NOMO-1 treated with DMSO at 0.1 percent for 48 hours (cell line): ENCODE results near the gene HIVEP1.
"Not testable (repeated sequence)": the region's sequence is repeated elsewhere in the genome, so short reads cannot be mapped to it uniquely, and the experiment has no call there.

Experiments
- DNase-seq: peaks from one replicate; lab custom pipeline; 2025; ENCODE audit not compliant: unreplicated experiment; lab: John Stamatoyannopoulos, UW

The HIVEP1 gene

GRCh38 chr6:12082368-12082767, 70.3 kb downstream of the HIVEP1 start:
- no peak for DNase-seq

- no peak for DNase-seq
These were observed 71.2 kb downstream of the HIVEP1 start for GRCh38 chr6:12083302-12083701.

- no peak for DNase-seq
These were observed 71.7 kb downstream of the HIVEP1 start for GRCh38 chr6:12083763-12084162.

- no peak for DNase-seq
These were observed 72.6 kb downstream of the HIVEP1 start for GRCh38 chr6:12084681-12085080.

DNA sequence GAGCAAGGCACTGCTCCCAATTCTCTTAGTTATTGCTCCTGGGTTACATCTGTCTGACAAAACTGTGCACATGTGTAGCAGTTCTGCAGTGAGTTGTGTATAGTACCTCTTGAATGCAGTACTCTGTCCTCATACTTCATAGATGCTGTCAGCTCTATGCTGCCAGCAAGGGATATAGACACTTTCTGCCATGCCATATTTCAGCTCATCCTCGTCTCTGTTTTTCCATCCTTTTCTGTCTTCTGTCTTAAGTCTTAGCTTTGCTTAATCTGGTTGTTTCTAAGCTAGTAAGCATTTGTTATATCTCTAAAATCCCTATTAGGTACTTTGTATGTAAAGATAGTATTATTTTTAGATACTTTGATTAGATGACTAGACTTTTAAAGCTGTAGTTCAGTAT, 76.4 kb downstream of the HIVEP1 start:
- DNase-seq, result no peak

GRCh38 chr6:12090714-12091113, 78.6 kb downstream of the HIVEP1 start:
- DNase-seq, result peak; percentile 15

DNA sequence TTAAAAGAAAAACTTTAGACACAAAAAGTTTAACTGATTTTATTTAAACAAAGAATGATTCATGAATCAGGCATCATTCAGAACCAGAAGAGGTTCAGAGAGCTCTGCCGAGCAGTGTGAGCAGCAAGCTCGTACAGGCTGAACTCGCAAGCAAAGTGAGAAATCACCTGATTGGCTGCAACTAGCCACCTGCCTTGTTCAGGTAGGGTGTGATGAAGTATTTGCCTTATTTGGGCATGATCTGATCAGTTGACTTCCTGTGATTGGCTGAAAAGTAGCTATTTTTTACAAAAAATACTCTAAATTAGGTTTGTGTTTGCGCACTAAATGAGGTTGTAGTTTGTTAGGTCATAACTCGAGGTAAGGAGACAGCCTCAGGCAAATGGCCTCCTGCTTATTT, 80.7 kb downstream of the HIVEP1 start:
- DNase-seq, result no peak

DNA sequence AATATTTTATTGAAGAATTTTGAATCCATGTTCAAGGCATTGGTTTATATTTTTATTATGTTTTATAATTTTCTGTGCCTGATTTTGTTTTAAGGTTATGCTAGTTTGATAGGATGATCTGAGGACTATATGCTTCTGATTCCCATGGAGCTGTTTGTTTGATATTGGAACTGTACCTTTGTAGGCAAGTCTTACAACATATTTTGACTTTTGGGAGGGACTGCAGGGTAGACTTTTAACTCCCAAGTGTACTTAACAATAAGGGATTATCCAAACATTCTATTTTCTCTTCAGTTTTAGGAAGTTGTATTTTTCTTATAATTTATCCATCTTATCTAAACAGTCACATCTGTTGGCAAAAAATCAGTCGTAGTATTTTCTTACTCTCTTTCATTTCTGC, 82.6 kb downstream of the HIVEP1 start:
- no peak for DNase-seq

DNA sequence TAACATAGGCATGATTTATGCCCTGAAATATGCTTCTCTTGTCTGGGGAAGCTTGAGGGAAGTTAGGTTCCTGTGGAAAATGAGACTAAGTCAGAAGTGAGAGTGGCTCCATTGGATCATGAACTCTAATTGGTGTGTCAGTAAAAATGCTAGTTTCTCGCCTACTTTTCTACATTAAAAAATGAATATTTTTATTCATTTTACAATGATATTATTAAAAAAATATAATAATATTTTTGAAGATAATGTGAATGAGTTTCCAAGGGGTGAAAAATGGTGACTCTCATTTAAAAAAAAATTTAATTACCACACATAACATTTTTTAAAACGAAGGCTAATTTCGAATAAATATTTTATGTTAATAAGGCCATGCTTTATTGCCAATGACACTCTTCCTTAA, 84.2 kb downstream of the HIVEP1 start:
- DNase-seq, result no peak

GRCh38 chr6:12097791-12098190, 85.7 kb downstream of the HIVEP1 start:
- DNase-seq, result no peak

- DNase-seq, result no peak
These were observed 87.7 kb downstream of the HIVEP1 start for GRCh38 chr6:12099623-12100338.

GRCh38 chr6:12101048-12101447, 88.9 kb downstream of the HIVEP1 start:
- no peak for DNase-seq

DNA sequence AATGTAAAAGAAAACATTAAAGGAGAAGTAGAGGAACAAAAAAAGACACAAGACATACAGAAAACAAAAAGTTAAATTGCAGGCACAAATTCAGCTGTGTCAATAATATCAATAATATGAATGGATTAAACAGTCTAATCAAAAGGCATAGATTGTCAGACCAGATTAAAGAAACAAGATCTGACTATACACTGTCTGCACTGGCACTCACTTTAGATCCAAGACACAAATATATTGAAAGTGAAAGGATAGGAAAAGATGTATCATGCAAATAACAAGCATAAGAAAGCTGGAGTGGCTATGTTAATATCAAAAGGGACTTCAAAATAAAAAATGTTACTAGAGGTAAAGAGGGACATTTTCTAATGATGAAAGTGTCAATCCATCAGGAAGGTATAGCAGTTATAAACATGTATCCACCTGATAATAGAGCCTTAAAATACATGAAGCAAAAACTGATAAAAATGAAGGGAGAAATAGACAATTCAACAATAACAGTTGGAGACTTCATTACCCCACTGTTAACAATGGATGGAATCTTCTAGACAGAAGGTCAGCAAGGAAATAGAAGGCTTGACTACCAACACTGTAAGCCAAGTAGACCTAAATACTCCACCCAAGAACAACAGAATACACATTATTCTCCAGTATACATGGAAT, 89.7 kb downstream of the HIVEP1 start:
- DNase-seq, result no peak

DNA sequence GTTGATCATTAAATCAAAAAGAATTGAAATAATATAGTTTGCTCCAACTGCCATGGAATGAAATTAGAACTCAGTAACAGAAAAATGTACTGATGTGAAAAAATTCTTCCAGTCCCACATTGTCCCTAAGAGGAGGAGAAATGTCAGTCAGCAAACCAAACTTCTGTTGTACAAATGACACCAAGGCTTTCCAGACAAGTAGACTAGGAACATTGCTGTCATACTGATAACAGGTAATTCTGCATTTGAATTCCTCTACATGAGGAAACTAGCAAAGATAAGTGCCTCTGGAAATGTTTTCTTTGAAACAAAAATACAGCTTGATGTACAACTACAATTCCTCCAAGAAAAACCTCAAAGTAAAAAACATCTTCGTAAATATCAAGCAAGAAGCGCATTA, 90.2 kb downstream of the HIVEP1 start:
- no peak for DNase-seq

GRCh38 chr6:12103158-12103557, 91.0 kb downstream of the HIVEP1 start:
- no peak for DNase-seq

DNA sequence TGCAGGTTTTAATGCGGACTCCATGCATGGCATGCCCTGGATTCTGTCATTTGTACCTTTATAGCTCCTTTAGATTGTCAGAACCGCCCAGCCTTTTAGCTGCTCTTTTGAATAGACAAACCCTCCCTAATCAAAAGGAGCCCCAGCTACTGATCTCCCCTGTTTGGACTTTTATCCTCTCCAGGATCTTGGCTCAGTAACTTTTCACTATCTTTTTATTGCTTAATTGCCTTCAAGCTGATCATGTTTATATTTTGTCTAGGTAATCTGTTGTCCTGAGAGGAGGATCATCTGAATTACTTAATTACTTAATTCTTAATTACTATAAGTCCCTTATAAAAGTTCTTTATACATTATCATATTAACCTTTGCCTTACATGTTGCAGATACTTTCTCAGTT, 93.2 kb downstream of the HIVEP1 start:
- DNase-seq, result no peak

- not testable (repeated sequence) for DNase-seq
These were observed 96.3 kb downstream of the HIVEP1 start for GRCh38 chr6:12108376-12108775.

GRCh38 chr6:12110523-12111362, 98.6 kb downstream of the HIVEP1 start:
- DNase-seq, result no peak

DNA sequence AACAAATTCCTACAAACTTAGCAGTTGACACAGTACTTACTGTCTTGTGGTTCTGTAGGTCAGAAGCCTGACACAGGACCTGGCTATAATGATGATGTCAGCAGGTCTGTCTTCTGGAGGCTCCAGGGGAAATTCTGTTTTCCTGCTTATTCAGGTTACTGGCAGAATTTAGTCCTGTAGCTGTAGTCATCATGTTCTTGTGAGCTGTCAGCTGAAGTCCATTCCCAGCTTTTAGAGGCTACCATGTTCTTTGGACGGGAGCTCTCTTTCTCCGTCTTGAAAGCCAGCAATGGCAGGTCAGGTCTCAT, 99.2 kb downstream of the HIVEP1 start:
- DNase-seq, result no peak

- no peak for DNase-seq
These were observed 100.6 kb downstream of the HIVEP1 start for GRCh38 chr6:12112540-12113189.

GRCh38 chr6:12113190-12113577, 101.1 kb downstream of the HIVEP1 start:
- DNase-seq, result no peak

- DNase-seq, result no peak
These were observed 102.0 kb downstream of the HIVEP1 start for GRCh38 chr6:12114055-12114503.
